NCI-H2196 treated with DMSO at 0.1 percent for 48 hours (cell line): ENCODE data around the gene GPSM1.

Experiments used
- DNase-seq: peaks from one replicate; lab custom pipeline; 2025; ENCODE audit not compliant: unreplicated experiment; lab: John Stamatoyannopoulos, UW

Gene GPSM1

GRCh38 chr9:136304456-136304855, 22.9 kb upstream of the GPSM1 start:
- no peak for DNase-seq

- no peak for DNase-seq
These were observed 22.4 kb upstream of the GPSM1 start for GRCh38 chr9:136304981-136305380.

DNA sequence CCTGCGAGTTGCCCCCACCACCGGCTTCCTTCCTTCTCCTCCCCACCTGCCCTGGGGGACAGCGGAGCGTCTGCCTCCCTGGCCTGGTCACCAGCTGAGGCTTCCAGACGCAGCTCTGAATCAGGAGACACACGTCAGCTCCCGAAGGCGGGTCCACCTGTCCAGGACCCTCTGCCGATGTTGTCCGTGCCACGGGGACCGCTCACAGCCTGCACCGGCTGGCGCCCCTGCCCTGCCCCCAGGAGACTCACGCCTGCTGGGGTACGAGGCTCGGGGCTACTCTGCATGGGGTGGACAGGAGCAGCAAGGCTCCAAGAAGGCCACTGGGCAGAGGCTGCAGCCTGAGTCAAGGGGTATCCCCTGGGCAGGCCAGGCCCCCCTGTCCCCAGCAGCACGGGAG, 21.5 kb upstream of the GPSM1 start:
- DNase-seq: no peak

- DNase-seq: no peak
These were observed 20.8 kb upstream of the GPSM1 start for GRCh38 chr9:136306211-136307208.

GRCh38 chr9:136307215-136307750, 20.1 kb upstream of the GPSM1 start:
- no peak for DNase-seq

DNA sequence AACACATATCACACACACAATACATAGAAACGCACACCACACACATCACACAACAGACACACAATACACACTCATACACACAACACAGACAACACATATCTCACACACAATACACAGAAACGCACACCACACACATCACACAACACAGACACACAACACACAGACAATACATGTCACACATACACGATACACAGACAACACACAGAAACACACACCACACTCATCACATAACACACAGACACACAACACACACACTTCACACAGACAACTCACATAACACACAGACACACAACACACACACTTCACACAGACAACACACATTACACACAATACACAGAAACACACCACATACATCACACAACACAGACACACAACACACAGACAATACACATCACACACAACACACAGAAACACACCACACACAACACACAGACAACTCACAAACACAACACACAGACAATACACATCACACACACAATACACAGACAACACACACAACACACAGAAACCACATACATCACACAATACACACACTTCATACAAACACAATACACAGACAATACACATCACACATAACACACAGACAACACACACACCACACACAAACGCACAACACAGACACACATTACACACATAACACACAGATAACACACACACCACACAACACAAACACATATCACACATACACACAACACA, 19.2 kb upstream of the GPSM1 start:
- DNase-seq: no peak

DNA sequence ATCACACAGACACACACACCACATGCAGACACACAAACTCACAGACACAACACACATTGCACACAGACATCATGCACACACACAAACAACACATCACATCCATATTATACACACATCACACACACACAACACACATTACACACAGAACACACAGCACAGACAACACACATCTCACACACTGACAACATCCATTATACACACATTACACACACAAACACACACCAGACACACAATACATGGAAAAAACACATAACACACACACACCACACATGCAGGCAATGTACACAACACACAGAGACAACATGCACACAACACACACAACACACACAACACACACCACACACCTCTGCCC, 18.7 kb upstream of the GPSM1 start:
- DNase-seq: no peak

DNA sequence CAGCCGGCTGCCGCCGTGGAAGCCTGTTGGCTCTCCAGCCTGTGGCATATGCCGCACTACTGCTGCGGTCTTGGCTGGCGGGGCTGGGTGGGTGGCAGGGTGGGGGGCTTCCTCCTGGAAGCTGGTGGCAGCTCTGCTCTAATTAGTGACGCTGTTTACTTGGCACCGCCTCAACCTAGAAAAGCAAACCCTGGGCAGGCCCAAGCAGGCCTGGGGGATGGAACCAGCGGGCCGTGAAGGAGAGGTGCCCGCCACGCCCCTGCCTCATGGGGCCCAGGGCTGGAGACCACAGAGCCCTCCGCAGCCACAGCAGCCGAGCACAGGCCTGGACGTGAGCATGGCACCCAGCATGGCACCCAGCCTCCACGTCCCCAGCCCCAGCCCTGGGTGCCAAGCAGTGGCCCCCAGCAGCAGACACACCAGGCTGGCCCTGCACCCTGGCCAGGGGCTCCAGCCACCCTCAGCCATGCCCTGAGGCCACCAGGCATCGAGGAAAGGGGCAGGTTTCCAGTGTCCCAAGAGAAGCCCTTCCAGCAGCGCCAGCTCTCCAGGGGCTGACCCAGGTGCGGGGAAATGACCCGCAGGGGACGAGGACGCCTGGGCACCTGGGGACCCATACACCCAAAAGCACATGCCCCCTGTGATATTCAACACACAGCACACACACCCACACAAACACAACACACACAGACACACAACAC, 18.1 kb upstream of the GPSM1 start:
- DNase-seq: peak; percentile 18

- no peak for DNase-seq
These were observed 17.5 kb upstream of the GPSM1 start for GRCh38 chr9:136309806-136310220.

- DNase-seq: no peak
These were observed 16.9 kb upstream of the GPSM1 start for GRCh38 chr9:136310273-136311030.

- DNase-seq: peak; percentile 35
These were observed 16.0 kb upstream of the GPSM1 start for GRCh38 chr9:136311051-136312008.

- DNase-seq: no peak
These were observed 15.3 kb upstream of the GPSM1 start for GRCh38 chr9:136312009-136312375.

DNA sequence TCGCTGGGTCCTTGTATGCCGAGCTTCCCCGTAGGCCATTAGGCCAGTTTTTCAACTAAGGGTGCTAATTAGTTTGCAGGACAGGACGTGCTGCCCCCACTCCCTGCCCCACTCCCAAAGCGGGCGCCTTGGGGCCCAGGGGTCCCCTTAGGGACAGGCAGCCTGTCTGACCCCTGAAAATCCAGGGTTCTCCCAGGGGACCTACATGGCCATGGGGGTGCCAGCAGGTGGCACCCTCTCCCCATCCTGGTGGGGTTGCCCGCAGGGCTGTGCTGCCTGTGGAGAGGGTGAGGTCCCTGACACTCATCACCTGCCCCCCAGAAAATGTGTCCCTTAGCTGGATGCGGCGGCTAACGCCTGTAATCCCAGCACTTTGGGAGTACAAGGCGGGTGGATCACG, 14.9 kb upstream of the GPSM1 start:
- DNase-seq: no peak

DNA sequence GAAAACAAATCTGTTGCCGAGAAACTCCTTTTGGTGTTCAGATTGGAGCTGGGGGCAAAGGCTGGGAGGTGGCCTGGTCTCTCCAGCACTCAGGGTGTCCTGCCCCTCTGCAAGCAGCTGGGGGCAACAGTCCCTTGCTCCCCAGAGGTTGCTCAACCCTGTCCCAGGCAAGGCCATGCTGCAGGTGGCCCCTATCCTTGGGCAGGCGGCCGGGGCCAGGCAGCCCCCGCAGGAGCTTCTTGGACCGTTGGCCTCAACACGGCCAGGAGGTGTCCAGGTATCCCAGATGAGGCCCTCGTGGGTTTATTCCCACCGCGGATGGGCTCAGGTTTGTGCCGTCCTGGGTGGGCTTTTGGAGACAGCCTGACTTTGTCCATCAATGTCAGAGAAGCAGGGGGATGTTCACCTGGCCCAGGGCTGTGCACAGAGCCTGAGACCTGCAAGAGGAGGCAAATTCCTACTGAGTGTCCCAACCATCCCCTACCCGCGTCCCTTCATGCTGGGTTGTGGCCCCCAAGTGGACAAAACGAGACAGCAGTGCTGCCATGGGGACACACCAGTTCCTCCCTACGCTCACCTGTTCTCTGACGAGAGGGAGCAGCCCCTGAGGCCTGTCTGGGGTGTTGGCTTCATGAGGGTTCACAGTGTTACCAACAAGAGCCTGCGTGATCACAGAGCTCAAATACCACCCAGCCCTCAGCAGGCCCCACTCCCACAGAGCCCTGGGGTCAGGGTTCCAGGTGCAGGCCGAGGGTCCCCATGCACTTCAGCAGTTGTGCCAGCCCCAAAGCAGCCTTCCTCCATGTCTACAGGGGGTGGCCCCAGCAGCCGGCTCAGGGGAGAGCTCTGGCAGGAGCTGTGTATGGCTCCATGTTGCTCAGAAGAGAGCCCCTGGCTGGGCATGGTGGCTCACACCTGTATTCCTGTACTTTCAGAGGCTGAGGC, 14.0 kb upstream of the GPSM1 start:
- no peak for DNase-seq

DNA sequence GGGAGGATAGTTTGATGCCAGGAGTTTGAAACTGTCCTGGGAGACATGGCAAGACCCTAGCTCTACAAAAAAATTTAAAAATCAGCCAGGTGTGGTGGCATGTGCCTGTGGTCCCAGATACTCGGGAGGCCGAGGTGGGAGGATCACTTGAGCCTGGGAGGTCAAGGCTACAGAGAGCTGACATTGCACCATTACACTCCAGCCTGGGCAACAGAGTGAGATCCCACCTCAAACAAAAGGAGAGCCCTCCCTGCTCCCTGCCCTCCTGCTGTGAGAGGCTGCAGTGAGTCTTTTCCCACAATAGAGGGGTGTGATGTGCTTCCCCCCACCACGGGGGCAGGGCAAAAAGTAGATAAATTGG, 13.3 kb upstream of the GPSM1 start:
- no peak for DNase-seq

GRCh38 chr9:136314944-136315343, 12.4 kb upstream of the GPSM1 start:
- no peak for DNase-seq

GRCh38 chr9:136316271-136316751, 11.0 kb upstream of the GPSM1 start:
- no peak for DNase-seq

- DNase-seq: no peak
These were observed 10.3 kb upstream of the GPSM1 start for GRCh38 chr9:136316896-136317676.
